SHP77 (cell line): ENCODE measurements around the gene ZNF442.
"Not testable (repeated sequence)": the region's sequence is repeated elsewhere in the genome, so short reads cannot be mapped to it uniquely, and the experiment has no call there.

Source experiments
- DNase-seq, 2 experiments: peaks; one replicate each; lab custom pipeline; 2025; lab: John Stamatoyannopoulos, UW

Gene ZNF442

GRCh38 chr19:12330340-12330739, 35.1 kb downstream of the ZNF442 start:
- DNase-seq = no peak

GRCh38 chr19:12325690-12326089, 39.8 kb downstream of the ZNF442 start:
- DNase-seq = no peak

DNA sequence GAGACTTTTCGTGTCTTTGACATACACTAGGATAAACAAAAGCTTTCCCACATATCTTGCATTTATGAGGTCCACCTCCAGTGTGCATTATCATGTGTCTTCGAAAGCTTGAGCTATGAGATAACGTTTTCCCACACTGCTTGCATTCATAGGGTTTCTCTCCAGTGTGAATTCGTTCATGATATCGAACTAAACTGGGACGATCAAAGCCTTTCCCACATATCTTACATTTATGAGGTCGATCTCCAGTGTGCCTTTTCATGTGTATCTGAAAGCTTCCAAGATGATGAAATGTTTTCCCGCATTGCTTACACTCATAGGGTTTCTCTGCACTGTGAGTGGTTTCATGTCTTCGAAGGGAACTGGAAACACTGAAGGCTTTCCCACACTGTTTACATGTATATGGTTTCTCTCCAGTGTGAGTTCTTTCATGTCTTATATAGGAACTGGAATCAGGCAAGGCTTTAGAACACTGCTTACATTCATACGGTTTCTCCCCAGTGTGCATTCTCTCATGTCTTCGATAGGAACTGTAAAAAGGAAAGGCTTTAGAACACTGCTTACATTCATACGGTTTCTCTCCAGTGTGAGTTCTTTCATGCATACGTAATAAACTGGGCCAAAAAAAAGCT, 46.6 kb downstream of the ZNF442 start:
- DNase-seq = no peak

GRCh38 chr19:12314553-12314952, 50.9 kb downstream of the ZNF442 start:
- DNase-seq = no peak

DNA sequence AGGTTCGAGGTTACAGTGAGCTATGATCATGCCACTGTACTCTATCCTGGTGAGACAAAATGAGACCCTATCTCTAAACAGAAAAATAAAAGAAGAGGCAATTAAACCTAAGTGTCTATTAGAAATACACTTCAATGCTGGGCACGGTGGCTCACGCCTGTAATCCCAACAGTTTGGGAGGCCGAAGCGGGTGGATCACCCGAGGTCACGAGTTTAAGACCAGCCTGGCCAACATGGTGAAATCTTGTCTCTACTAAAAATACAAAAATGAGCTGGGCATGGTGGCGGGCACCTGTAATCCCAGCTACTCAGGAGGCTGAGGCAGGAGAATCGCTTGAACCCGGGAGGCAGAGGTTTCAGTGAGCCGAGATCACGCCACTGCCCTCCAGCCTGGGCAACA, 56.6 kb downstream of the ZNF442 start:
- not testable (repeated sequence) for DNase-seq
